ENCODE results near the gene BACH1. TPM values are rescaled to one million over a fixed set of nuclear protein-coding genes. Genes with fewer than 3 reads are reported as not detected.
"Not testable (repeated sequence)": the region's sequence is repeated elsewhere in the genome, so short reads cannot be mapped to it uniquely, and the experiment has no call there.

The BACH1 gene
- total RNA-seq, 1 donor from 2014 or later = 127 TPM

DNA sequence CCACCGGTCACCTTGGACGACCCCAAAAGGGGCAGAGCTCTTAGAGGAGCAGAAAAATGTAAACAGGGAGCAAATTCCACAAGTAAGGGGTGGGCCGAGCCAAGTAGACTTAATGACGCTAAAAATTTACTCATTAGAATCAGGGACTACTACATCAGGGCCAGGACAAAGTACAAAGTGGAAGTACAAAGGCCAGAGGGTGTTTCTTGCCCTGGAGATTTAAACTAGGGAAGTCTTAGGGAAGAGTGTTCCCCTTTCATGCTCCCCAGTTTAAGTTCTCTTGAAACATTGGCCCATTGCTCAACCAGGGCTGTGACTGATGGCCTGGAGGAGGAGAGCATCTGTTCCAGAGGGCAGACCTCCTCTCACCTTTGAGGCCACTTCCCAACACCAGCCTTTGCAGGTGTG, 48.6 kb downstream of the BACH1 start:
- no peak for DNase-seq

DNA sequence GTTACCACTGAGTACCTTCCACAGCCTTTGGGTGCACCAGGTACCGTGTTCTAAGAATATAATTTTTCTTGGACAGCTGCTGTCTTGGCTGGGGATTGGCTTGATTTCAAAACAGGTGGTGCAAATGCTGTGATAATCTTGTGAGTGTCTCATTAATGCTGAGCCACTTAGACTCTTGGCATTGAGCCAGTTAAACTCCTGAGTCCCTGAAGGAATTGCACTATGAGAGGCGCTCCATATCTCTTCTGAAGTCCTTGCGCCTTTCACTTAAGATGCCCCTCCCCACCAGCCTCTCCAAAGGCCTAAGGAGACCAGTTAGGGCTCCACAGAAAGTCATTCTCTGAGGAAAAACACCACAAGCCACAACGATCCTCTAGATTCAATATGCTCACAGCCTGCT, 51.0 kb downstream of the BACH1 start:
- DNase-seq = no peak

DNA sequence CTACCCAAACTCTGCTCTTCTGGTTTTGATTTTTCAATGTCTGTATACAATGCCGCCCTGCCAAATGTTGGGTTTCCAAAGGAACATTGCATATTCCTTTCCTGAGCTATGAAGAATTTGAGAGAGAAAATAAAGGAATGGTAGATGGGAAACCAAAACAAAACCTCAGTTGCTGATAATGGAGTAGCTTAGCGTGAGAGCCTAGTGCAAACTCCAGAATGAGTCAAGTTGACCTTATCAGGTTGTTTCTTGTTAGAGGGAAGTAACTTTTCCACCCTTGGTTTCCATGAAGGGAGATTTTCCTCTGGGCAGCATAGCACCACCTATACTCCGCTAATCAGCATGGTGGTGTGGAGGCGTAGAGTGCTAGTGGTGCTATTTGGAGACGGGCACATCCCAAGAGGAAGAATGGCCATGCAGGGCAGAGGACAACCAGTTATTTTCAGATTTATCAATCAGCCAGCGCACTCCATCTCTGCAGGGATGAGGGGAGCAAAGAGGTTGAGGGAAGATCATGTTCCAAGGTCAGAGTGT, 51.6 kb downstream of the BACH1 start:
- no peak for DNase-seq

DNA sequence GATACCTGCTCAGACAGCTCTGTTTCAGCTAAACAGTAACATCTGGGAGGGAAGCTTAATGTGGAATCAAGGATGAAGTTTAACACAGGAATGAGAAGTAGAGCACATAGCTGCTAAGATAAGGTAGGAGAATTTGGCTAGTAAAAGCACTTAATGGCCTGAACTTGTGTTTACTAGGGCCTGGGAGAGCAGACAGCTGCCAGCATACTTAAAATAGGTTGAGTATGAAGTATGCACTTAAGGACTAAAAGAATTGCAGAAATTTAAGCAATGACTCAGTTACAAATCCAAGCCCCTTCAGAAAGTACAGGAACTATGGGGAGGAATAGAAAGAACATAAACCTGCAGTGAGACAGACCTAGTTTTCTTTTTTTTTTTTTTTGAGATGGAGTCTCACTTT, 53.0 kb downstream of the BACH1 start:
- DNase-seq = no peak

DNA sequence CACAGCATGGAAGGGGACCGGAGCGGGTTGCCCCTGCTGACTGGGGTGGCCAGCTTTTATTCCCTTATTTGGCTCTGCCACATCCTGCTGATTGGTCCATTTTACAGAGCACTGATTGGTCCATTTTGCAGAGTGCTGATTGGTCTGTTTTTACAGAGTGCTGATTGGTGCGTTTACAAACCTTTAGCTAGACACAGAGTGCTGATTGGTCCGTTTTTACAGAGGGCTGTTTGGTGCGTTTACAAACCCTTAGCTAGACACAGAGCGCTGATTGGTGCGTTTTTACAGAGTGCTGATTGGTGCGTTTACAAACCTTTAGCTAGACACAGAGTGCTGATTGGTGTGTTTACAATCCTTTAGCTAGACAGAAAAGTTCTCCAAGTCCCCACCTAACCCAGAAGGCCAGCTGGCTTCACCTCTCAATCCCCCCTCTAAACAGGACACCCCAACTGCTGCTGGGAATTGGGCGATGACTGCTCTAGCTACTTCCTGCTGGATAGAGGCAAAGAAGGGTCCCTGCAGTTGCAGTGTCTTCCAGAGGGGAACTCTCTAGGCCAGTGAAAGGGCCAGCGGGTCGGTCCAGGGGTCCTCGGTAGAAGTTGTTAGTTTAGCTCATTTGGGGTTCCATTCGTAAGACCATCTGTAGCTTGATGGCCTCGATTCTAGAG, 56.5 kb downstream of the BACH1 start:
- DNase-seq = not testable (repeated sequence)

DNA sequence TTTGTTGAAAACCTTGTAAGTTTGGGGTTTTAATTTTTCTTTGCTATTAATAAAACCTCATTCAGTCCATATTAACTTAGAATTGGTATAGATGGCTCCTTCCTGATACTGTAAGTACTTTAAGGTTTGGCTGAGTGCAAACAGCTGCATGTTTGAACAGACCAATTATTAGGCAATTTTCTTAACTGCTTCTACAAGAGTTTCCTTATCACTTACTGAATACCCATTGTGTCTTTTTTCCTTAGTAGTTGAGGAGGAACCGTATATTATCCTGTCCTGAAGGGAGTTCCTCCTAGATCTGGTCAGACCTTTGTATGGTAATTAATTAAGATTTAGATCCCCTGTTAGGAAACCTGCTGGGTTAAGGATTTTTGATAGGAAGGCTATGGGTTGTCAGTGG, 57.6 kb downstream of the BACH1 start:
- DNase-seq = not testable (repeated sequence)

DNA sequence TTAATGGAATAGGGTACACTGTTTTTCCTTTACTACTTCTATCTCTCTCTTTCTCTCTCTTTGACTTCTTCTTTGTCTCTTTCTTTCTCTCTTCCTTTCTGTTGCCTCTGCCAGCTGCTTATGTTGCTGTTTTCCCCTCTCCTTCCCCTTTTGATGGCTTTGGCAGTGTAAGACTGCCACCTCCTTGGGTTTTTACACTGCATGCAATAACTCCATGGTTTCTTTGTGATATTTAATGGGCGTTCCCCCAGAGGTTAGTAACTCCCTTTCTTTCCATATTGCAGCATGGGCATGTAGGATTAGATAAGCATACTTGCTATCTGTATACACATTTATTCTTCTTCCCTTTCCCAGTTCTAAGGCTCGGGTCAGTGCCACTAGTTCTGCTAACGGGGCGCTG, 58.1 kb downstream of the BACH1 start:
- not testable (repeated sequence) for DNase-seq

DNA sequence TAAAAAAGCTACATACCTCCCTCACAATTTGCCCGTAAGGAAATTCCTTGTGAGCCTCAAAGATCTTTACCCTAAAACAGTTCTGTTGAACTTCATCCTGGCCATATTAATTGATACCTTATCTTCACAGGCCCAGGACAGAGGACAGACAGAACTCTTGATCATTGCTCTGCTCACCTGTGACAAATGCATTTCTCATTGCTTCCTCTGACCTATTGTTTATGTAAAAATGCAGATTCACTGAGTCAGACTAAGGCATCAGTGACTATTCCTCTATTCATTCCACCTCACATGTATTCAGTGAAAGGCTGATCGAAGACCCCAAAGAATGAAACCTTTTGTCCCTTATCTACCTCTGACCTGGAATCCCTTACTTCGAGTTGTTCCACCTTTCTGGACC, 61.0 kb downstream of the BACH1 start:
- no peak for DNase-seq

DNA sequence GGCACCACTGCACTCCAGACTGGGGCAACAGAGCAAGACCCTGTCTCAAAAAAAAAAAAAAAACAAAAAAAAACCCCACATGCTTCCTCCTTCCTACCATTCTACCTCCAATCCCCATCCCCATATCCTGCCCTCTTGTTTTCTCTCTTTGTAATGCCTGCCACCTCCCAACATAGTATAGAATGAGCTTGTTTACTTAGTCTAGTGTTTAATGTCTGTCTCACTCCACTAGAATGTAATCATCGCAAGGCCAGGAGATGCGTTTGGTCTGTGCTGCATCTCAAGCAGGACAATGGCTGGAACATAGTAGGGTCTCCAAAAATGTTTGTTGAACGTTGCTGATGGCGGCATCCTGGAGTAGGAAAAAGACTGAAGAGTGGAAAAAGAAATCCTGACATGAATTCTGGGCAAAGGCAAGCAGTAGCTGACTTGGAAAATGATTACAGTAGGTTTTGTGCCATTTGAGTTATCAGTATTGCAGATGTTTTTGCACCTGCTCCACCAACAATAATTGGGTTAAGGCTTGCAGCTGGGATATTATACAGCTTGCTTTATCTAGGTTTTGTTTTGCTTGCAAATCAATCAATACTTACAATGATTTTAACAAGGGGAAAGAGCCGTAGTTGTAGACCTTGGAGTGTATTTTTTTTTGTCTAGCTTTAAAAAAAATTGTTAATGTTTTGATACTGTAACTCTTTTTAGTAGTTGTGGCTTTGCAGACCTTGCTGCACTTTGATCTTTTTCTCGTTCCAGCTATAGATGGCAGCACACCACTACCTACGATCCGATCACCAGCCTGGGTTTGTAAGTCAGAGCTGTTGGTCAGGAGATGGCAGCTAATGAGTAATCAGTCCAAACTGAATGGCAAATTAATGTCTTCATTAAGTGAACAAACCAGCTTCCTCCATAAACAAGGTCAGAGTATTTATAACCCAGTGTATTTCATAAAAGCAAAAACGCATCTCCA, 62.4 kb downstream of the BACH1 start:
- DNase-seq = no peak

DNA sequence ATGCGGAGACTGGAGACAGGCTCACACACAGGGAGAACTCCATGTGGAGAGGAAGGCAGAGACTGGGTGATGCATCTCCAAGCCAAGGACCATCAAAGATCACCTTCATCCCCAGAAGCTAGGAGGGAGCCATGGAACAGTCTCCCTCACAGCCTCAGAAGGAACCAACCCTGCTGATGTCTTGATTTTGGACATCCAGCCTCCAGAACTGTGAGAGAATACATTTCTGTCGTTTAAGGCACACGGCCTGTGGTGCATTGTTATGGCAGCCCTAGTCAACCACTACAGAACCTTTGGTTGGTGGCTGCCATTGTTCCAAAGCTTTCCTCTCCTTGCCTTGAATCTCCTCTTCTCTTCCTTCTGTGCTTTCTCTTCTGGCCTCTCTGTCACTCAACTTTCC, 64.0 kb downstream of the BACH1 start:
- DNase-seq = no peak

DNA sequence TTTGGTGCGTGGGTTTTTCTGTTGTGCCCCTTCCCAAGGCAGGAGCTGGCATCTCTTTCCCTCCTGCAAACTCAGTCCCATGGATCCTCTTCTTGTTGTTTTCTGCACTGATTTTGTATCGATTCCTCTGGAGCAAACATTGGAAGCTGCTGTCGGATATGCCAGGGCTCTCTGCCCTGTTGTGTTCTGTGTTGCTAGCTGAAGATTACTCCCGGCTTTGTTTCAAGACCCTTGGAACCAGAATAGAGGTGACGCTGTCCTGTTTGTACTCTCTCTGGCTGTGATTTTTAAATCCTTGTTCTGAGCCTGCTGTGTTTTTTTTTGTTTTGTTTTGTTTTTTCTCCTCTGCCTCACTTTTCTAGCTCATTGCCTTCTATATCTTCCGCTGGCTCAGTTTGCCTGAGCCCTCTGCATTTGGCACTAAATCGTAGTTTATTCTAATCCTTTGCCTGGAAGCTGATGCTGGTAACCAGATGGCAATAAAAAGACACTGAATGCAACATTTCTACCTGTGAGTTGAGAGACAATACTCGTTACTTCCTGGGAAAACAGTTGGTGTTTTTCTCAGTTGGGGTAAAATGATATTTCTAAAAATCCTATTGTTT, 67.0 kb downstream of the BACH1 start:
- DNase-seq = no peak

DNA sequence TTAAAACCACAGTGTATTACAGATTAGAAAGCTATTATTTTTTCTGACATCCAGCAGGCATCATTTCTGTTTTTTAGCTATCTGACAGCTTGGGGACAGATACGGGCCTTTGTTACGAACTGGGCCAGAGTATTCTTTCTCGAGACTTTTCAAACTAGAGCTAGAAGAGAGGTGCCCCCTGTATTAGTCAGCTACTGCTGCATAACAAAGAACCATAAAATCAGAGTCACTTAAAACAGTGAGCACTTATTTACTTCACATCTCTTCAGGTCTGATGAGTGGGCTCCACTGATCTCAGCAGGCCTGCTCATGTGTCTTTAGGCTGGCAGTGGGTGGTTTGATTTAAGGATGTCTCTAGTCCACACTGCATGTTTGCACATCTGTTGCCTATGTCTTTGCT, 67.8 kb downstream of the BACH1 start:
- DNase-seq = no peak

DNA sequence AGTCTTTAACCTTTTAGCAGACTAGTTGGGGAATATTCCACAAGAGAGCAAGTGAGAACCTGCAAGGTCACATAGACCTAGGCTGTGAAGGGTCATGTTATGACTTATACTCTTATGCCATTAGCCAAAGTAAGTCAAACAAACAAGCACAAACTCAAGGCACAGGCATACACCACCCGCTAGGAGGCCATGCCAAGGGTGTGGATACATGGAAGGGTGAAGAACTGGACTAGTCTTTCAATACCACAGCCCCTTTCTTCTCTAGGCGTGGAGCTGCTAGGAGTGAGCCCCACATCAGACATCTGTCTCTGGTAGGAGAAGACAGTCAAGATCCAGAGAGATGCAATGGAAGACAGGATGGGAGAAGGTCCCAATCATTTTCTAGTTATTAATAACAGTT, 68.6 kb downstream of the BACH1 start:
- no peak for DNase-seq

DNA sequence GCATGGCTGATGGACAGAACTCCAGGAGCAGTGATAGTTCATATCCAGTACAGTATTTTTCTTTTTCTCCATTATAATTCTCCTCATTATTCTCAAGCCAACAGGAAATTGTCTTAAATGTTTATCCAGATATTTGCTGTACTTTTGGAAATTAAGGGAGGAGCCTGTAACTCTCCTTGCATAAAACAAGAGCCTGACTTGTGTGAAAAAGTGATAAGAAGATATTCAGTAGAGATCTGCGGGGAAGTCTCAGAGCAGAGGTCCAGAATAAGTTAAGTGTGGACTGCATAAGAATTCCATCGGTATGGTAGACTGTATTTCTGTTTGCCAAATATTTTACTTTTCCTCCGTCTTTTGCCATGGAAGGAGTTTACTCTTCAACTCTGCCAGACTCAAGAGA, 70.2 kb downstream of the BACH1 start:
- DNase-seq = no peak

DNA sequence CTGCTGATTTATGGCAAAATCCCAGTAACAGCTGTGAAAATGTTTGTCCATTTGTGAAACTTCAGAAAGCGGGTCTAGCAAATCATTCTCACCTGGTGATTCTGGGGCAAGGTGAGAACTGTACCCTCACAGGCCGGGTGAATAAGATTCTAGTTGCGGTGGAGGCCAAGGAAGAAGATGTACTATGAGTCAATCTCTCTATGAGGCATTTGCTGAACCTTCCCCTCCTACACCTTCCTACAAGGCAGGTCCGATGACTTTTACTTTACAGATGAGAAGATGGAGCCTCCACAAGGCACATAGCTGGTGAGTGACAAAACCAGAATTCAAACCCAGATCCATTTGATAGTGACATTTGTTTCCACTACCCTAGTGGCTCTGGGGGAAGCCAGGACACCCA, 72.7 kb downstream of the BACH1 start:
- DNase-seq = no peak

DNA sequence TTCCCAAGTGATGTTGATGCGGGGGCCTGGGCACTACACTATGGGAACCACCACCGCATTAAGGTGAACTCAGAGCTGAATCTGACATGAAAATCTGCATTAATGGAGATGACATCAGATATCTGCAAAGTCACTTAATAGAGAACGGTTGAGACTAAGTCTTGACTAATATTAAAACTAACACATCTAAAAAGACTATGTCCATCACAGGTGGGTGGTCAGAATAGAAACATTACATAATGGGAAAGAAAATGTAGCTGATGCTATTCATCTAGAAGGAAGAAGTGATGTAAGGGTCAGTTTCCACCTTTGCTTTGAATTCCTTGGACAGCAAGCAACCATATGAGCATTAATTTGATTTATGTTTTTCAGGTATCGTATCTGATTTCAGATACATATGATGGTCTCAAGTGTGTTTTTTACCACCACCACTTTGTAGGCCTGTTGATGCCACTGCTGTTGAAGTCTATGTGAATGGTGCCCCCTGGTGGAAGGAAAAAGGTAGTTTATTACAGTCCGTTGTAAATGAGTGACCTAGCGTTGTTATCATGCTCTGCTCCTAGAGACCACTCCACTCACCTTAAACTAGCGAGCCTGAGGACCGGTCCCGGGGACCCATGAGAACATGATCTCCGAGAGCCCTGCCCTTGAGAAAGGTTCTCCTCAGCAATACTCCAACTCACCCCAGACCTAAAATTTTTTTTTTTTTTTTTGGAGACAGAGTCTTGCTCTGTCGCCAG, 73.5 kb downstream of the BACH1 start:
- no peak for DNase-seq

DNA sequence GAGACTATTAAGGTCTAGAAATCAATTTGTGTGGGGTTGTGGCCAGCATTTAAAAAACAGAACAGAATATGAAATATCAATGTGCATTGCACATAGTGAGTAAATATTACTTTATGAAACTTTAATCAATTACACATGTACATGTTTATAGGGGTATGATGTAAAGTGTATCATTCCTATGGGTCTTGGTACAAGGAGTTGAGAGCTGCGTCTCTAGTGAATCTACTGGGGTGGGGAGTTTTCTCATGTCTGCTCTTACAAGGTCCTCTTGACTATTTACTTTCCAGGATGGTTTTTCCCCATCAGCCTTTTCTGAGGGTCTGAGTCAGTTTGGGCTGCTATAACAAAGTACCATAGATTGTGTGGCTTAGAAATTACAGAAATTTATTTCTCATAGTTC, 75.8 kb downstream of the BACH1 start:
- no peak for DNase-seq

DNA sequence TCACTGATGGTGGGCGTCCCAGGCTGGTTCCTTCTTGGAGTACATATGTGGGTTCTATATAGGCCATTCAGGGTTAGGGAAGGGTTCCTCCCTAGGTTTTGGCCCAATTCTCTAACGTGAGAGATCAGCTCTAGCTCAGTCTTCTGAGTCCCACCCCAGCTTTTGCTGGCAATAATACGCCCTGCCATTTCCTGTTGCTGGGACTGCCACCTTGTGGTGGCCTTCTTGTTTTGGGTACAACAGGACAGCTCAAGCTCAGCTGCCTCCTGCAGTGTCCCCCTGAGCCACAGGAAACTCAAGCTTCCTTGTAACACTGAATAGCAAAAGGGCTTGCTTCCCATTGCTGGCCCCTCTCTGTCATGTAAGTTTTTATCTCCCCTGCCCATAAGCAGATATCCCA, 77.8 kb downstream of the BACH1 start:
- DNase-seq = no peak

DNA sequence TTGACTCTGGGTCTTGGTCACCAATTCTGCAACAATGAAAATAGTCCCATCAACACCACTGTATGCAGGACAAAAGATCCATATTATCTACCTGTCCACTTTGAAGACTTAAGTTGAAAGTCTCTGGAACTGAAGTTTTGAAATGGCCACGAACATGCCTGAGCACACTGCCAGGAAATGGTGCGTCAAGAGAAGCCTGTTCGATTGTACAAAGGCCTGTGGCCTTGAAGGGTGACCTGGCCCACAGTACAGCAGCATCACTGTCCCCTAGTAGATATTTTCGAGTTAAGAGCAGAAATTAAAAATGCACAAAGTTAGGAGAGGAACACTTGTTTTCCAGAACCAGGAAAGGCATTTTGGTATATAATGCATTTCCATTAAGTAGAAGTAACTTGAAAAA, 78.5 kb downstream of the BACH1 start:
- DNase-seq = no peak

DNA sequence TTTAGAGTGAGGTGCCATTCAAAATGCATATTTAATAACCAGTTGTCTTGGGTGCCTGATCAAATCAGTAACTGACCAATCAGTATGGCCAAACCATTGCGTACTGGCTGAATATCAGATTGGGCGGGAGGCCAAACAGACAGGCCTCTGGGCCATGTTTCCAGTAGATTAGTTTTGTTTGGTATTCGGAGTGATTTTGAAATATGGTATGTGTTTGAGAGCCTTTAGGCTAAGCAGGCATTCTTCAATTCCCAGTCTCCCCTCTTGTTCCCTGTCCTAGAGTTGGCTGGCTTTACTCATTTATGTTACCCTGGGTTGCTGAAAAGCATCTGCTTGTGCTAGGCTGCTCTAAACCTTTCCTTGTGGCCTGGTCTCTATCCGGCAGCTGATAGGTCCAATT, 80.1 kb downstream of the BACH1 start:
- no peak for DNase-seq

DNA sequence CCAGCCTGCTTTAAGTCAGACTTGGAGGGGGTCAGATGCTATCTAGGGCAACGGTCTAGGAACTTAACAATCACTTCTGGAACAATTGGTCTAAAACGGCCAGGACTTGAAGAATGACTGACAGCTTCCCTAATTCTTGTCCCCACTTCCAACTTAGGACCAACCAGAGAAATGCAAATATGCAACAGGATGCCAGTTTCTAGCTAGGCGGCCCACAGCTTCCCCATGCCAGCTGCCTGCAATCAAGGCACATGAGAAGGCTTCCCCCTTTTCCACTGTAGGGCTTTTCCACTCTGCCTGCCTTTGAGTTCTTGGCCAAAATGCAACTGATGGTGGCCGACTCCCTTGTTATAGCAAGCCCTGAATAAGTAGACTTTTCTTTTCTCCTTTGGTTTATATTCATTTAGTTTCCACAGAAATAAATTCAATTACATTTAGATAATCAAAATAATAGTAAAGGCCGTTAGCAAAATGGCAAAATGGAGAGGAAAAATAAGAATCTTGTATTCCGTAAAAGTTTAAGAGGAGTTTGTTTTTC, 80.9 kb downstream of the BACH1 start:
- no peak for DNase-seq

DNA sequence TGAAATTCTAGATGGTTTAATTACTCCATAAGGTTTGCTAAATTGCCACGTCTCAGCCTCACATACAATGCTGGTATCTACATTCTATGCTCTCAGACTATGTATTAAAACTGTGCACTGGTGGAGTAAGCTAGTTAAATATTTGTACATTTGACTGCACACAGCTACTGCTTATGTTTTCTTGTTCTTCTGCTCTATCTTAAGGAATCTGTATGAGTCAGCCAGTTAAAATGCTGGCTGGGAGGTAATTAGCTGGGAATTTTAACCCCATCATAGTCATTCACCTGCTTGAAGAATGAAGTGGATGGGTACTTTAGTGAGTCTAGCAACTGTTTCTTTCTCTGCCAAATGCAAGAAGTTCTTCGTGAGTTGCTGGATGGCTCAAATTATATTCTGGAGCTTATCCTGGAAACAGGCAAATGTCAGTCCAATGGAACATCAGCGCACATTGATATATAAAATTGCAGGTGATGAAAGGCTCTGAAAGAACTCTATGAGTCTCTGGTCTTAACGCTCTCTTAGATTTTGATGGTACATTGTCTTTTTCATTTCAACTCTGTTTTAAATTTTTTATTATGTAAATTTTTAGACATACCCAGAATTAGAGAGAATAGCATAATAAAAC, 83.4 kb downstream of the BACH1 start:
- no peak for DNase-seq

Measured in occipital lobe (tissue), 2 donors.